ENCODE measurements around the gene MMP2.
A peak's percentile ranks its signal among the peaks of the same experiment; 100 is the strongest.

DNA sequence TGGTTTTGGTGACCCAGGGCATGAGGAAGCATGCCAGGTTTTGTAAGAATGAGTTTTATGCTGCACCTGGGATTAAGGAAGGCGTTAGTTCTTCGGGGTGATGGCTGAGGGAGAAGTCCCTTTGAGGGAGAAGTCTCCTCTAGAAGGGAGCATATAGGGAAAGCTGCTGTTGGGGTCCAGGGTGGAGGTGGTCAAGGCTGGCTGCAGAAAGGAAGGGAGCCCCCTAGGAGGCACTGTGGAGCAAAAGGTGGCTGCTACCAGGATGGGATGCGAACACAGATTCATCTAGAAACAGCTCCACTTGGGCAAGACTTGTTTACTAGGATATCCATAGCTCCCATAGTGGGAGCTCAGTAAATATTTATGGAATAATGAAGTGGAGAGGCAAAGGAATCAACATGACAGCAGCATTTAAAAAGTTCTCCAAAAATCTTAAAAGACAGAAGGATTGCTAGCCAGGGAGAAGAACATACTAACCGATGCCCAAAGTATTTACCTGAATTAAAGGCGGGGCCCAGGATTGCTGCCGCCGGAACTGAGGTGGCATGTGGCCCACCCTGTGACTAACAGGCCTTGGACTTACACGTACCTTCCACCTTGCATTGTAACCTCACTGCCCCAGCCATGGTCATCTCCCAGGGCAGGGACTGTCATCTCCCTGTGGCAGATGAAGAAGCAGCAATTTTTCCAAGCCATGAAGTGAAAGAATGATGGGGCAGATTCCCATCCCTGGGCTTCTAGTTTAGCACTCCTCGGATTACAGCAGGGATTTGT, 22.7 kb downstream of the MMP2 start:
- TF ChIP-seq, protein P1, sequence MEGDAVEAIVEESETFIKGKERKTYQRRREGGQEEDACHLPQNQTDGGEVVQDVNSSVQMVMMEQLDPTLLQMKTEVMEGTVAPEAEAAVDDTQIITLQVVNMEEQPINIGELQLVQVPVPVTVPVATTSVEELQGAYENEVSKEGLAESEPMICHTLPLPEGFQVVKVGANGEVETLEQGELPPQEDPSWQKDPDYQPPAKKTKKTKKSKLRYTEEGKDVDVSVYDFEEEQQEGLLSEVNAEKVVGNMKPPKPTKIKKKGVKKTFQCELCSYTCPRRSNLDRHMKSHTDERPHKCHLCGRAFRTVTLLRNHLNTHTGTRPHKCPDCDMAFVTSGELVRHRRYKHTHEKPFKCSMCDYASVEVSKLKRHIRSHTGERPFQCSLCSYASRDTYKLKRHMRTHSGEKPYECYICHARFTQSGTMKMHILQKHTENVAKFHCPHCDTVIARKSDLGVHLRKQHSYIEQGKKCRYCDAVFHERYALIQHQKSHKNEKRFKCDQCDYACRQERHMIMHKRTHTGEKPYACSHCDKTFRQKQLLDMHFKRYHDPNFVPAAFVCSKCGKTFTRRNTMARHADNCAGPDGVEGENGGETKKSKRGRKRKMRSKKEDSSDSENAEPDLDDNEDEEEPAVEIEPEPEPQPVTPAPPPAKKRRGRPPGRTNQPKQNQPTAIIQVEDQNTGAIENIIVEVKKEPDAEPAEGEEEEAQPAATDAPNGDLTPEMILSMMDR (IDR thresholded peaks at IDR 0.05; ENCODE audit: poor library complexity) = peak; percentile 12
- no peak for TF ChIP-seq EZH2phosphoT487 (IDR thresholded peaks at IDR 0.05; ENCODE audit: low read depth, severe bottlenecking, unreplicated experiment)
